ENCODE results near the gene ELOA. TPM values are rescaled to one million over a fixed set of nuclear protein-coding genes. Genes with fewer than 3 reads are reported as not detected.

Gene ELOA
- total and polyA plus RNA-seq, 2 of the 13 experiments (the other 11 are each of a cell fraction or from before 2014, with no cell fraction given): 14.2 to 28.5 TPM

- TF ChIP-seq ZBTB4 (CRISPR knock-in tag; IDR thresholded peaks at IDR 0.05; ENCODE audit: borderline replicate concordance): no peak
- TF ChIP-seq ZNF639 (CRISPR knock-in tag; conservative IDR thresholded peaks at IDR 0.05): no peak
- TF ChIP-seq PHB2 (IDR thresholded peaks at IDR 0.05; ENCODE audit: partially characterized antibody): no peak
- no peak for TF ChIP-seq CENPX (CRISPR knock-in tag; IDR thresholded peaks at IDR 0.05)
- TF ChIP-seq ZFP62 (CRISPR knock-in tag; IDR thresholded peaks at IDR 0.05): no peak
- TF ChIP-seq TEAD3 (CRISPR knock-in tag; optimal IDR thresholded peaks at IDR 0.05; ENCODE audit: borderline replicate concordance): peak; percentile 61
- TF ChIP-seq FOXP1 (IDR thresholded peaks at IDR 0.05): no peak
- 0 out of 2 replicates have a peak, but pooled peaks have one; percentile 12 for TF ChIP-seq FOXP1 (CRISPR knock-in tag; IDR thresholded peaks at IDR 0.05)
- TF ChIP-seq ZFP1 (CRISPR knock-in tag; IDR thresholded peaks at IDR 0.05): no peak
- no peak for TF ChIP-seq ZNF292 (CRISPR knock-in tag; IDR thresholded peaks at IDR 0.05; ENCODE audit: borderline replicate concordance, low read depth)
- no peak for TF ChIP-seq SP2 (CRISPR knock-in tag; IDR thresholded peaks at IDR 0.05)
- TF ChIP-seq ZNF329 (CRISPR knock-in tag; IDR thresholded peaks at IDR 0.05; ENCODE audit: low read depth): no peak
- TF ChIP-seq ATF7-NPFF (CRISPR knock-in tag; IDR thresholded peaks at IDR 0.05; ENCODE audit: low read depth): no peak
- TF ChIP-seq ZNF776 (CRISPR knock-in tag; IDR thresholded peaks at IDR 0.05): no peak
- TF ChIP-seq ZNF3 (CRISPR knock-in tag; IDR thresholded peaks at IDR 0.05): no peak
- no peak for TF ChIP-seq DMTF1 (CRISPR knock-in tag; IDR thresholded peaks at IDR 0.05)
- no peak for TF ChIP-seq ZNF362 (CRISPR knock-in tag; IDR thresholded peaks at IDR 0.05; ENCODE audit: borderline replicate concordance)
- no peak for TF ChIP-seq HNRNPL (IDR thresholded peaks at IDR 0.05; ENCODE audit: low read depth, low read length)
- no peak for TF ChIP-seq ZNF367 (CRISPR knock-in tag; IDR thresholded peaks at IDR 0.05; ENCODE audit: borderline replicate concordance)
Observed at GRCh38 chr1:23776217-23776616, 32.9 kb downstream of the ELOA start (continued).
